HL-60 (cell line): ENCODE data around the gene SNRK.

Experiments
- SPI1 ChIP-seq: IDR thresholded peaks from 2 replicates; pipeline ENCODE4 v1.6.1; 2012; ENCODE audit warnings: low read depth, mild to moderate bottlenecking, borderline replicate concordance
- TF ChIP-seq, protein P1 (sequence below): IDR thresholded peaks from one replicate; pipeline ENCODE4 v1.5.1; 2011; ENCODE audit warnings: low read length, control low read depth, inconsistent platforms; ENCODE audit not compliant: insufficient read depth
- TF ChIP-seq, protein P2 (sequence below): IDR thresholded peaks from 2 replicates; pipeline ENCODE4 v1.6.1; 2012; ENCODE audit warnings: low read depth; ENCODE audit not compliant: insufficient replicate concordance

- TF ChIP-seq, protein P1, sequence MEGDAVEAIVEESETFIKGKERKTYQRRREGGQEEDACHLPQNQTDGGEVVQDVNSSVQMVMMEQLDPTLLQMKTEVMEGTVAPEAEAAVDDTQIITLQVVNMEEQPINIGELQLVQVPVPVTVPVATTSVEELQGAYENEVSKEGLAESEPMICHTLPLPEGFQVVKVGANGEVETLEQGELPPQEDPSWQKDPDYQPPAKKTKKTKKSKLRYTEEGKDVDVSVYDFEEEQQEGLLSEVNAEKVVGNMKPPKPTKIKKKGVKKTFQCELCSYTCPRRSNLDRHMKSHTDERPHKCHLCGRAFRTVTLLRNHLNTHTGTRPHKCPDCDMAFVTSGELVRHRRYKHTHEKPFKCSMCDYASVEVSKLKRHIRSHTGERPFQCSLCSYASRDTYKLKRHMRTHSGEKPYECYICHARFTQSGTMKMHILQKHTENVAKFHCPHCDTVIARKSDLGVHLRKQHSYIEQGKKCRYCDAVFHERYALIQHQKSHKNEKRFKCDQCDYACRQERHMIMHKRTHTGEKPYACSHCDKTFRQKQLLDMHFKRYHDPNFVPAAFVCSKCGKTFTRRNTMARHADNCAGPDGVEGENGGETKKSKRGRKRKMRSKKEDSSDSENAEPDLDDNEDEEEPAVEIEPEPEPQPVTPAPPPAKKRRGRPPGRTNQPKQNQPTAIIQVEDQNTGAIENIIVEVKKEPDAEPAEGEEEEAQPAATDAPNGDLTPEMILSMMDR: no peak
- TF ChIP-seq SPI1: no peak
- TF ChIP-seq, protein P2, sequence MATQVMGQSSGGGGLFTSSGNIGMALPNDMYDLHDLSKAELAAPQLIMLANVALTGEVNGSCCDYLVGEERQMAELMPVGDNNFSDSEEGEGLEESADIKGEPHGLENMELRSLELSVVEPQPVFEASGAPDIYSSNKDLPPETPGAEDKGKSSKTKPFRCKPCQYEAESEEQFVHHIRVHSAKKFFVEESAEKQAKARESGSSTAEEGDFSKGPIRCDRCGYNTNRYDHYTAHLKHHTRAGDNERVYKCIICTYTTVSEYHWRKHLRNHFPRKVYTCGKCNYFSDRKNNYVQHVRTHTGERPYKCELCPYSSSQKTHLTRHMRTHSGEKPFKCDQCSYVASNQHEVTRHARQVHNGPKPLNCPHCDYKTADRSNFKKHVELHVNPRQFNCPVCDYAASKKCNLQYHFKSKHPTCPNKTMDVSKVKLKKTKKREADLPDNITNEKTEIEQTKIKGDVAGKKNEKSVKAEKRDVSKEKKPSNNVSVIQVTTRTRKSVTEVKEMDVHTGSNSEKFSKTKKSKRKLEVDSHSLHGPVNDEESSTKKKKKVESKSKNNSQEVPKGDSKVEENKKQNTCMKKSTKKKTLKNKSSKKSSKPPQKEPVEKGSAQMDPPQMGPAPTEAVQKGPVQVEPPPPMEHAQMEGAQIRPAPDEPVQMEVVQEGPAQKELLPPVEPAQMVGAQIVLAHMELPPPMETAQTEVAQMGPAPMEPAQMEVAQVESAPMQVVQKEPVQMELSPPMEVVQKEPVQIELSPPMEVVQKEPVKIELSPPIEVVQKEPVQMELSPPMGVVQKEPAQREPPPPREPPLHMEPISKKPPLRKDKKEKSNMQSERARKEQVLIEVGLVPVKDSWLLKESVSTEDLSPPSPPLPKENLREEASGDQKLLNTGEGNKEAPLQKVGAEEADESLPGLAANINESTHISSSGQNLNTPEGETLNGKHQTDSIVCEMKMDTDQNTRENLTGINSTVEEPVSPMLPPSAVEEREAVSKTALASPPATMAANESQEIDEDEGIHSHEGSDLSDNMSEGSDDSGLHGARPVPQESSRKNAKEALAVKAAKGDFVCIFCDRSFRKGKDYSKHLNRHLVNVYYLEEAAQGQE: no peak
These were observed 33.9 kb downstream of the SNRK start for GRCh38 chr3:43320288-43320687.
